ENCODE results near the gene MOK. TPM values are rescaled to one million over a fixed set of nuclear protein-coding genes. Genes with fewer than 3 reads are reported as not detected.

Gene MOK
- total and polyA plus RNA-seq, 2 donors: 2.9 to 9.0 TPM

DNA sequence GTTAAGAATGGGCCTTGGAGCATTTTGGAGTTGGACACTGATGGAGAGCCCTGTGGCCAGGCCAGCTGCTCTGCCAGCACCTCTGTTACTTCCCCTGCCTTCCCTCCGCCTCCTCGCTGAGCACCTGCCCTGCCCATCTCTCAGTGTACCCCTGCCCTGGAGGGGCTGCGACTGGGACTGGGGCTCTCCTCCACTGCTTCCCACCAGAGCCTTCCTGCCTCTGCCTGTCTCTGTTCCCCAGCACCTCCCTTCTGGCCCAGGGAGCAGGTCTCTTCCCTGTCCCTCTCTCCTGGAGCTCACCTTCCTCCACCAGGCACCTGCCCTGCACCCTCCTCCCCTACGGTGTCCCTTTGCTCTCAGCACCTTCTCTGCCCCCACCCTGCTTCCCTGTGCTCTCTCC is 103.2 kb downstream of the MOK start:
- Histone ChIP-seq H3K4me3 (ENCODE audit: low read length in 2 of 2) (no peak overlapping the region), H3K27ac (ENCODE audit: low read depth in 1 of 2, low read length in 1 of 2) (no peak overlapping the region), H3K9me3 (ENCODE audit: control insufficient read depth in 2 of 2, insufficient read depth in 1 of 2, low read length in 1 of 2) (peaks cover 0 to 3% of the 10 kb centered on the region in 2 donors), H3K36me3 (ENCODE audit: control insufficient read depth in 2 of 2, insufficient read depth in 2 of 2, low read length in 1 of 2) (peaks cover 56 to 61% of the 10 kb centered on the region in 2 donors), H3K4me1 (ENCODE audit: control insufficient read depth in 2 of 2, insufficient read depth in 2 of 2, low read length in 2 of 2) (peaks cover 6 to 36% of the 10 kb centered on the region in 2 donors), H3K27me3 (ENCODE audit: control insufficient read depth in 2 of 2, insufficient read depth in 1 of 2, low read length in 1 of 2) (no peaks in the 10 kb centered on the region)
- no peak for DNase-seq (ENCODE audit: low read depth in 6 of 9, low spot score in 9 of 9)
- 85% methylated on average over 4 of the region's 4 CpGs for WGBS

DNA sequence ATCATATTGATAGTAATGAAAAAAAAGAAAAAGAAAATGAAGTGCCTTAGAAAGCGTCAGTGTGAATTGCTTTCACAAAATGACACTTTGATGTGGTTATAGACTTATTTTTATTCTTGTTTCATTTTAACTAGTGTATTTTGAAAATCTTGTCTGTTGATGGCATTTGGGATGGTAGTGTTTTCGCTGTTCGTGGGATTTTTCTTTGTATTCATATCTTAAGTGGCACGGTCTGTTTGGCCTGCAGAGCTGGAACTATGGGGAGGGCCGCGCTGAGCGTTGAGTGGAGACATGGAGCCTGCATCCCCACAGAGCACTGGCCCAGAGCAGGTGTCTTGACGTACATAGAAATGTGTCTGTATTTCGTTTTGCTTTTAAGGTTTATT is 103.6 kb downstream of the MOK start:
- DNase-seq (ENCODE audit: low read depth in 6 of 9, low spot score in 9 of 9): no peak
- WGBS: 59% methylated on average over 9 of the region's 9 CpGs
- no peaks in the 10 kb centered on the region for H3K27me3 ChIP-seq (ENCODE audit: control insufficient read depth in 2 of 2, insufficient read depth in 1 of 2, low read length in 1 of 2)
- H3K9me3 ChIP-seq (ENCODE audit: control insufficient read depth in 2 of 2, insufficient read depth in 1 of 2, low read length in 1 of 2): peaks cover 0 to 3% of the 10 kb centered on the region in 2 donors
- H3K4me1 ChIP-seq (ENCODE audit: control insufficient read depth in 2 of 2, insufficient read depth in 2 of 2, low read length in 2 of 2): peaks cover 6 to 38% of the 10 kb centered on the region in 2 donors
- H3K4me3 ChIP-seq (ENCODE audit: low read length in 2 of 2): no peak overlapping the region
- peaks cover 57 to 63% of the 10 kb centered on the region in 2 donors for H3K36me3 ChIP-seq (ENCODE audit: control insufficient read depth in 2 of 2, insufficient read depth in 2 of 2, low read length in 1 of 2)
- no peak overlapping the region for H3K27ac ChIP-seq (ENCODE audit: low read depth in 1 of 2, low read length in 1 of 2)

DNA sequence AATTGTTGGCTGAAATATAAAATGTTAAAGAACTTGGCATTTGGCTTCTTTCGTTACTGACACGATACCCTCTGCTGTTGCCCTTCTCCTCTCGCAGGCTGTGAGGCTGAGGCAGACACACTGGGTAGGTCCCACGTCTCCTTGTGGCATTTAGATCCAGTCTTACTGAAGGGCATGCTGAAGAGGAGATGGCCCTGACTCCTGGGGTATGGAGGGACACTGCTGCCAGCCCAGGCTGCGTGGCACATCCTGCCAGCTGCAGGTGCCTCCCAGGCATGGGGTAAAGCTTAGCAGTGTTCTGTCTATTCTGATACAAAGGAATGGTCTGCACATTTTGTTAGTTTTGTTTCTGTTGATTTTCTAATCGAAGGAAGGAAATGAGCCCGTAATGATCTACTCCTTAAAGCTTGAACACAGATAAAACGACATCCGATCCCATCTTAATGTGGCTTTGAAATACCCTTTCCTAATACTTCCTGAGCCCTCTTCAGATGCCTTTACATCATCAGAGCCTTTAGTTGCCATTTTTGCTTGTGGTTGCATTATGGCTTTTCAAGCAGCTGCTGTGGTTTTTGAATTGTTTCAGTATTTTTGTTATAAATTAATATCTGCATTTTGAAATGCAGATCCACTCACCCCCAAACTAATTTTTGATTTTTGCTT is 104.1 kb downstream of the MOK start:
- DNase-seq (ENCODE audit: low read depth in 6 of 9, low spot score in 9 of 9): peak in 4 of 9 donors; percentile 14 to 53 (median 16)

DNA sequence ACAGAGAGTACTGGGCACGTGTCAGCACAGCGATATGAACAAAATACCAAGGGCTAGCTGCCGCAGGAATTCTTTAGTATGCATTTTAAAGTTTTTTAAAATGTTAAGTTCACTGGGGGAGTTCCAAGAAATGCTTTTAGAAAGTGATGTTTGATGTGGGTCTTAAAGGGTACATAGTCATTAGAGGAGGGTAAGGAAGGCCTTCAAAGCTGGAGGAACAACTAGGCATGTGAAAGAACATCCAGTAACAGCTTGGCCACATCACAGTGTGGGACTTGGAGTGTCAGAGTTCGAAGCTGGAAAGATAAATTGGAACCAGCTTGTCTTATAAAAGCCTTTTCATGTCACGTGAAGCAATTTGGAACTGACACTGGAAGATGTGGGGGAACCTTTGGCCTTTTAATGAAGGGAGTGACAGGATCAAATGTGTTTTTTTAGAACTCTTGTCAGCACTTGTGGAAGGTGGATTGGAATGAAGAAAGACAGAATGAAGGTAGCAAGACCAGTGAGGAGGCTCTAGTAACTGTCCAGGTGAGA is 107.6 kb downstream of the MOK start:
- H3K9me3 ChIP-seq (ENCODE audit: control insufficient read depth in 2 of 2, insufficient read depth in 1 of 2, low read length in 1 of 2): no peaks in the 10 kb centered on the region
- DNase-seq (ENCODE audit: low read depth in 6 of 9, low spot score in 9 of 9): no peak
- H3K27ac ChIP-seq (ENCODE audit: low read depth in 1 of 2, low read length in 1 of 2): no peak overlapping the region
- peaks cover 48 to 50% of the 10 kb centered on the region in 2 donors for H3K36me3 ChIP-seq (ENCODE audit: control insufficient read depth in 2 of 2, insufficient read depth in 2 of 2, low read length in 1 of 2)
- H3K4me3 ChIP-seq (ENCODE audit: low read length in 2 of 2): no peak overlapping the region
- H3K27me3 ChIP-seq (ENCODE audit: control insufficient read depth in 2 of 2, insufficient read depth in 1 of 2, low read length in 1 of 2): no peaks in the 10 kb centered on the region
- WGBS: 67% methylated on average over 5 of the region's 5 CpGs
- H3K4me1 ChIP-seq (ENCODE audit: control insufficient read depth in 2 of 2, insufficient read depth in 2 of 2, low read length in 2 of 2): peaks cover 6 to 30% of the 10 kb centered on the region in 2 donors

More for the DNA sequence above, 104.1 kb downstream of the MOK start:
- Histone ChIP-seq H3K4me3 (ENCODE audit: low read length in 2 of 2) (no peak overlapping the region), H3K9me3 (ENCODE audit: control insufficient read depth in 2 of 2, insufficient read depth in 1 of 2, low read length in 1 of 2) (peaks cover 0 to 3% of the 10 kb centered on the region in 2 donors), H3K36me3 (ENCODE audit: control insufficient read depth in 2 of 2, insufficient read depth in 2 of 2, low read length in 1 of 2) (peaks cover 61 to 66% of the 10 kb centered on the region in 2 donors), H3K27ac (ENCODE audit: low read depth in 1 of 2, low read length in 1 of 2) (peak overlapping the region in 1 of 2 donors; percentile 31), H3K4me1 (ENCODE audit: control insufficient read depth in 2 of 2, insufficient read depth in 2 of 2, low read length in 2 of 2) (peaks cover 6 to 37% of the 10 kb centered on the region in 2 donors), H3K27me3 (ENCODE audit: control insufficient read depth in 2 of 2, insufficient read depth in 1 of 2, low read length in 1 of 2) (no peaks in the 10 kb centered on the region)
- 44% methylated on average over 9 of the region's 9 CpGs for whole genome bisulfite sequencing

DNA sequence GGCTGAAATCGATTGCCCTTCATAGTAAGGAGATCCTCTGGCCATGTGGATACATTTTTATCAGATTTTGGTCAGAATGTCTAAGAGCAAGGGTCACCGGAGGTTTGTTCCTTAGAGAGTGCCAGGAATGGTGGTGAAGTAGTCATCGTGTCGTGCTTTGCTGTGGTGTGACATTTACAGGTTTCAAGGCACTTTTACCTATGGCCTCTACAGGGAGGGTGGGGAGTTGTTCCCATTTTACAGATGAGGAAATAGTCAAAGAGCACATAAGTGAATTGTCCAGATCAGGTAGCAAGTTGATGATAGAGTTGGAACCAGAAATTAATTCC is 108.1 kb downstream of the MOK start:
- no peak overlapping the region for H3K4me3 ChIP-seq (ENCODE audit: low read length in 2 of 2)
- no peaks in the 10 kb centered on the region for H3K9me3 ChIP-seq (ENCODE audit: control insufficient read depth in 2 of 2, insufficient read depth in 1 of 2, low read length in 1 of 2)
- H3K27ac ChIP-seq (ENCODE audit: low read depth in 1 of 2, low read length in 1 of 2): no peak overlapping the region
- peaks cover 6 to 27% of the 10 kb centered on the region in 2 donors for H3K4me1 ChIP-seq (ENCODE audit: control insufficient read depth in 2 of 2, insufficient read depth in 2 of 2, low read length in 2 of 2)
- WGBS: 87% methylated on average over 4 of the region's 4 CpGs
- peaks cover 47 to 50% of the 10 kb centered on the region in 2 donors for H3K36me3 ChIP-seq (ENCODE audit: control insufficient read depth in 2 of 2, insufficient read depth in 2 of 2, low read length in 1 of 2)
- no peak for DNase-seq (ENCODE audit: low read depth in 6 of 9, low spot score in 9 of 9)
- no peaks in the 10 kb centered on the region for H3K27me3 ChIP-seq (ENCODE audit: control insufficient read depth in 2 of 2, insufficient read depth in 1 of 2, low read length in 1 of 2)

DNA sequence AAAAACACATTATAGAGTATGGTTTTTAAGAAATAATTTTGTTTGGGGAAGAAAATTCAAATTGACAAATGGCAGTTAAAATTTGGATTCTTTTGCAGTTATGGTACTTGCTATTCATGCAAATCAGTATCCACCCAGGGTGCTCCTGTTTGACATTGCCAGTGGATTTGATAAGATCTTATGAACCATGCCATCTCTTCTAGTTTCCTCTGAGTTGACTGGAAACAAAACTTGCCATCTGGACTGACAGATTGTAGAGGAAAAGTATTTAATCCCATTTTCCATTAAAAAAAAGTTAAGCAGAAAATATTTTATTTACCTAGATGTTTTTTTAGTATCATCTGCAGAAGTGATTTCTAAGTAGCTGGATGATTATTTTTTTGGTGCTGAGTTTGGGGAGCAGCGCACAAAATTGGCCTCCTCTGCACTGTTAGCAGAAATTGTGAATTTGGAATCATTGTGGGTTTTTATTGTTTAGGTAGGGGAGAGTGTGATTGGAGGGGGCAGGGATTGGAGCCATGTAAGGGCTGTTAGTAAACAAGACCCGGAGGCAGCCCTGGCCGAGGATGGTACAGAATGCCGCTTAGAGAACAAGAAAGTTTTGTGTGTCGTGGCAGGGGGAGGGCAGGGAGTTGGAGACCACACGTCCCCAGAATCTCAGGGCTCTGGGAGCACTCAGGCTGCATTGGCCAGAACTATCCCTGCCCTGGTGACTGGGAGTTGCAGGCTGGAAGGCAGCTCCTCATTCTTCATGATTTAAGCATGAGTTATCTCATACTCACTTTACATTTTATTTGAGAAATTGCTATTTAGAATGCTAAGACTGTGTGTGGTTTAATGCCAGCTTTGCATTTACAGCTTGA is 108.7 kb downstream of the MOK start:
- WGBS: 96% methylated on average over 6 of the region's 6 CpGs

DNA sequence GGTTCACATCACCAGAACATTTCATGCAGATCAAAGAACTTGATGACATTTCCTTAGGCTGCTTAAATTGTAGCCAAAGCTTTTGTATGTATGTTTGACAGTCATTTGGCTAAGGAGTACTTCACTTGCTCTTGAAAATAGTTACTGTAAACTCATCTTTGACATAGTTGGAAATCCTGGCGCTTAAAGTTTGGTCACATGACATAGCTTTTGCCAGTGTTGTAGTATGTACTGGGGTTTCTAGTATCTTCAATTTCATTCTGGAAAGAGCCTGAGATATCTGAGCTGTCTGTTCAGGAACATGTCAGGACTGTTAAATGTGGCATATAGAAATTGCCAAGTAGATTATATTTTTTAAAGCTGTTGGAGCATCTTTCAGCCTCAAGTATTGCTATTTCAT is 109.5 kb downstream of the MOK start:
- Histone ChIP-seq H3K27me3 (ENCODE audit: control insufficient read depth in 2 of 2, insufficient read depth in 1 of 2, low read length in 1 of 2) (no peaks in the 10 kb centered on the region), H3K4me1 (ENCODE audit: control insufficient read depth in 2 of 2, insufficient read depth in 2 of 2, low read length in 2 of 2) (peaks cover under 1 to 16% of the 10 kb centered on the region in 2 donors), H3K4me3 (ENCODE audit: low read length in 2 of 2) (no peak overlapping the region), H3K27ac (ENCODE audit: low read depth in 1 of 2, low read length in 1 of 2) (no peak overlapping the region), H3K9me3 (ENCODE audit: control insufficient read depth in 2 of 2, insufficient read depth in 1 of 2, low read length in 1 of 2) (no peaks in the 10 kb centered on the region), H3K36me3 (ENCODE audit: control insufficient read depth in 2 of 2, insufficient read depth in 2 of 2, low read length in 1 of 2) (peaks cover 42 to 50% of the 10 kb centered on the region in 2 donors)
- WGBS: 96% methylated on average over 1 of the region's 1 CpG
- no peak for DNase-seq (ENCODE audit: low read depth in 6 of 9, low spot score in 9 of 9)

More for the DNA sequence above, 108.7 kb downstream of the MOK start:
- H3K27ac ChIP-seq (ENCODE audit: low read depth in 1 of 2, low read length in 1 of 2): no peak overlapping the region
- DNase-seq (ENCODE audit: low read depth in 6 of 9, low spot score in 9 of 9): no peak
- H3K36me3 ChIP-seq (ENCODE audit: control insufficient read depth in 2 of 2, insufficient read depth in 2 of 2, low read length in 1 of 2): peaks cover 45 to 50% of the 10 kb centered on the region in 2 donors
- H3K9me3 ChIP-seq (ENCODE audit: control insufficient read depth in 2 of 2, insufficient read depth in 1 of 2, low read length in 1 of 2): no peaks in the 10 kb centered on the region
- H3K4me3 ChIP-seq (ENCODE audit: low read length in 2 of 2): no peak overlapping the region
- peaks cover 5 to 22% of the 10 kb centered on the region in 2 donors for H3K4me1 ChIP-seq (ENCODE audit: control insufficient read depth in 2 of 2, insufficient read depth in 2 of 2, low read length in 2 of 2)
- H3K27me3 ChIP-seq (ENCODE audit: control insufficient read depth in 2 of 2, insufficient read depth in 1 of 2, low read length in 1 of 2): no peaks in the 10 kb centered on the region

DNA sequence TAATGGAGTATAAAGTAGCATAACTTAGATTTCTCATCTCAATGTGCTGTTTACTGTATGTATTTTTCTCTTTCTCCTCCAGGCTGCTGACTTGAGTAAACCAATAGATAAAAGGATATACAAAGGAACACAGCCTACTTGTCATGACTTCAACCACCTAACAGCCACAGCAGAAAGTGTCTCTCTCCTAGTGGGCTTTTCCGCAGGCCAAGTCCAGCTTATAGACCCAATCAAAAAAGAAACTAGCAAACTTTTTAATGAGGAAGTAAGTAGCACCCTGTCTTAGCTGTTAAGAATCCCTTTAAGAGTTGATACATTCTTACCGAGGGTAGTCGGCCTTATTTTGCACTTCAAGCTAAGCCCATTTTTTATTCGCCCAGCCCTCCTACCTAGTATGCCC is 110.1 kb downstream of the MOK start:
- peaks cover 38 to 47% of the 10 kb centered on the region in 2 donors for H3K36me3 ChIP-seq (ENCODE audit: control insufficient read depth in 2 of 2, insufficient read depth in 2 of 2, low read length in 1 of 2)
- H3K4me3 ChIP-seq (ENCODE audit: low read length in 2 of 2): no peak overlapping the region
- H3K9me3 ChIP-seq (ENCODE audit: control insufficient read depth in 2 of 2, insufficient read depth in 1 of 2, low read length in 1 of 2): no peaks in the 10 kb centered on the region
- no peaks in the 10 kb centered on the region for H3K27me3 ChIP-seq (ENCODE audit: control insufficient read depth in 2 of 2, insufficient read depth in 1 of 2, low read length in 1 of 2)
- H3K4me1 ChIP-seq (ENCODE audit: control insufficient read depth in 2 of 2, insufficient read depth in 2 of 2, low read length in 2 of 2): peaks cover 0 to 13% of the 10 kb centered on the region in 2 donors
- DNase-seq (ENCODE audit: low read depth in 6 of 9, low spot score in 9 of 9): no peak
- H3K27ac ChIP-seq (ENCODE audit: low read depth in 1 of 2, low read length in 1 of 2): no peak overlapping the region
- 88% methylated on average over 4 of the region's 4 CpGs for WGBS
